Esophagus (tissue), 2 donors: ENCODE data around the gene ATP6V1C2. TPM values are rescaled to one million over a fixed set of nuclear protein-coding genes. Genes with fewer than 3 reads are reported as not detected.

Experiments
- H3K27ac ChIP-seq, 2 donors: one replicate each; pipeline ENCODE4 v1.5.1; 2013; ENCODE audit warnings: low read depth in 2 of 2, mild to moderate bottlenecking in 2 of 2, inconsistent platforms in 1 of 2, low read length in 1 of 2, moderate library complexity in 1 of 2
- H3K27me3 ChIP-seq, 2 donors: one replicate each; pipeline ENCODE4 v1.6.1; 2013; ENCODE audit warnings: low read length in 2 of 2, control low read depth in 1 of 2, mild to moderate bottlenecking in 1 of 2; ENCODE audit not compliant: insufficient read depth in 2 of 2, control insufficient read depth in 1 of 2
- H3K36me3 ChIP-seq, 2 donors: one replicate each; pipeline ENCODE4 v1.6.1; 2013; ENCODE audit warnings: low read length in 1 of 2; ENCODE audit not compliant: control insufficient read depth in 2 of 2, insufficient read depth in 2 of 2
- H3K4me1 ChIP-seq, 2 donors: one replicate each; pipeline ENCODE4 v1.6.1; 2013; ENCODE audit warnings: low read length in 1 of 2; ENCODE audit not compliant: control insufficient read depth in 2 of 2, insufficient read depth in 2 of 2
- H3K4me3 ChIP-seq, 2 donors: one replicate each; pipeline ENCODE4 v1.5.1; 2013; ENCODE audit warnings: low read length in 2 of 2, mild to moderate bottlenecking in 2 of 2, low read depth in 1 of 2, moderate library complexity in 1 of 2
- H3K9me3 ChIP-seq, 2 donors: one replicate each; pipeline ENCODE4 v1.6.1; 2013; ENCODE audit warnings: mild to moderate bottlenecking in 2 of 2, low read depth in 1 of 2, low read length in 1 of 2, moderate library complexity in 1 of 2; ENCODE audit not compliant: control insufficient read depth in 2 of 2, insufficient read depth in 1 of 2
- WGBS, 2 donors: extraction: QIAGEN DNeasy Blood & Tissue Kit; methylation state at CpG; one replicate each; pipeline ENCODE4 v1.1.7; 2013; 5-methylcytosine and 5-hydroxymethylcytosine counted together
- polyA plus RNA-seq, 2 donors: library from polyadenylated mRNA; stranded (reverse); fragments of 200-250 nt; gene quantifications; one replicate each; pipeline ENCODE4 v1.2.3, GENCODE V29; 2013
- donor health status: healthy with polysubstance abuse.
- donor health status: Bipolar disorder and iron deficiency.

ATP6V1C2 gene
- polyA plus RNA-seq, 2 donors = 16.8 to 55.0 TPM

DNA sequence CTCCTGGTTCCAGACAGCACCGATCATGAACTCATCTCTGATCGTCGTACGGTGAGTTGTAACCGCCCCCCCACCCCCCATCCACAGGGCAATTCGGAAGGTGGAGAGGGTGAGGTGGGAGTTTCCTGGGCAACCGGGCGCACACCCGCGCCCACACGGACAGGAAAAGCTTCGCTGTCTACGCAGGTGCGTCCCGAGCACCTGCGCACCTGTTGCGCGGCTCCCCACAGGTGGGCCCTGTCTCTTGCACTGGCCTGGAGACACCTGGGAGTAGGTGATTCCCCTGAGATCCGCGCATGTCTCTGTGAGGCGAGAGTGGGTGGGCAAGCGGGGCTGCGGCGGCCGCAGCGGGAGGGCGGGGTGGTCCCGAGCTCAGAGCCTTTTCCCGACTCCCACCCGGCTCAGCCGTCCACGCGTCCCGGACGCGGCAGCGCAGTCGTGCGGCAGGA, 459 bp upstream of the ATP6V1C2 start:
- 4 to 6% methylated on average over 39 of the region's 39 CpGs for WGBS, 2 donors
- peaks cover 0 to 6% of the 10 kb centered on the region in 2 donors for H3K9me3 ChIP-seq
- H3K4me1 ChIP-seq = peaks cover 2 to 4% of the 10 kb centered on the region in 2 donors
- peak overlapping the region; percentile 55 to 56 for H3K4me3 ChIP-seq
- no peaks in the 10 kb centered on the region for H3K36me3 ChIP-seq
- peaks cover 0 to 5% of the 10 kb centered on the region in 2 donors for H3K27me3 ChIP-seq
- no peak overlapping the region for H3K27ac ChIP-seq

DNA sequence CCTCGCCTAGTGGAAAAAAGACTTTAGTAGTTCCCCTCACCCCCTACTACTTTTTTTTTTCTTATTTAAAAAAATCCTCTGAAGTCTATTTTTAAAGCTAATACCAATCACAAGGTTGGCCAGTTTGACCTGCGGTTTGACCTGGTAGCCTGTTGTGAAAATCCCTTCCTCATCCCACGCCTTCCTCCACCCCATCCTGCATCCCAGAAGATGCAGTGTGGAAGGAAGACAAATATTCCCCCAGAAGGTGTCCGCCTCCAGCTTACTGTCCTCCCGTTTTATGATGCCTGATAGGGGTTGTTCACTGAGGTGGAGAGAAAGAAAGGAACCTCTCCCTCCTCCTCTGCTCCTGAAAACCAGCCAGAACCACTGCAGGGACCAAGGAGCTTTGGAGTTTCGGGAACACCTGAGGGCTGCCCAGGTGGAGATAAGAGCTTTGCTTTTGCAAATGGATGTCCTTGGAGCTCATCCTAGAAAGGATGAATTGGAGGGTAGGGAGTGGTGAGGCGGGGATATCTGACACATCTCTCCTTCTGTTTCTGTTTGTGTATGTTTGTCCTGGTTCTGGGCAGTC, 909 bp downstream of the ATP6V1C2 start:
- no peak overlapping the region for H3K27ac ChIP-seq
- H3K27me3 ChIP-seq = peaks cover 0 to 5% of the 10 kb centered on the region in 2 donors
- H3K4me3 ChIP-seq = peak overlapping the region; percentile 38 to 56
- 18 to 25% methylated on average over 7 of the region's 7 CpGs for WGBS, 2 donors
- peaks cover 0 to 6% of the 10 kb centered on the region in 2 donors for H3K9me3 ChIP-seq
- peaks cover 2 to 4% of the 10 kb centered on the region in 2 donors for H3K4me1 ChIP-seq
- no peaks in the 10 kb centered on the region for H3K36me3 ChIP-seq

DNA sequence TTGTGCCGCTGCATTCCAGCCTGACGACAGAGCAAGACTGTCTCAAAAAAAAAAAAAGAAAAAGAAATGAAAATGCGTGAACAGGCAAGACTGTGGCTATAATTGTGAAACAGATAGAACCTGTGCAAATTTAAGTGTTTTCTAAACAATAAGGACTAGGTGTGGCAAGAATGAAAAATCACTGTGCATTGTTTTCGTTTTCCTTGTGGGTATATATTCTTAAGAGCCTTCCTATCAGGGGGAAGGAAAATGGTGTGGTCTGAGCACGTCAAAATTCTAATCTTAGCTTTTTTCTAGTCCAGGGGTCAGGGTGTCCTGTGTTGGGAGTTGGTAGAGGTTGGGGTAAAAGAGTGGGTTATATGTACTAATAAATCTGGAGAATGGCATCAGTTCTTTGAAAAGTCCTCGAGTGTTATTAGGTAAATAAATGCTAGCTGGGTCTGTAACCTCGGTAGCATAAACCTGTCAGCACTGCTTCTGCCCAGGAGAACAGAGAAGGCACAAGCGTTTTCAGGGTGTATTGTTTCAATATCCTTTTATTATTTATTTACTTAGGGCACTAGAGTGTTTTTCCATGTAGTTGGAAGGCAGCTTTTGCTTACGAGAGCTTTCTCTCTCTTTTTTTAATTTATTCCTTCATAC, 11.6 kb downstream of the ATP6V1C2 start:
- Histone ChIP-seq H3K4me3 (no peak overlapping the region), H3K27me3 (no peaks in the 10 kb centered on the region), H3K4me1 (no peaks in the 10 kb centered on the region), H3K27ac (no peak overlapping the region), H3K36me3 (no peaks in the 10 kb centered on the region), H3K9me3 (no peaks in the 10 kb centered on the region)
- WGBS, 2 donors = 36 to 46% methylated on average over 9 of the region's 9 CpGs

DNA sequence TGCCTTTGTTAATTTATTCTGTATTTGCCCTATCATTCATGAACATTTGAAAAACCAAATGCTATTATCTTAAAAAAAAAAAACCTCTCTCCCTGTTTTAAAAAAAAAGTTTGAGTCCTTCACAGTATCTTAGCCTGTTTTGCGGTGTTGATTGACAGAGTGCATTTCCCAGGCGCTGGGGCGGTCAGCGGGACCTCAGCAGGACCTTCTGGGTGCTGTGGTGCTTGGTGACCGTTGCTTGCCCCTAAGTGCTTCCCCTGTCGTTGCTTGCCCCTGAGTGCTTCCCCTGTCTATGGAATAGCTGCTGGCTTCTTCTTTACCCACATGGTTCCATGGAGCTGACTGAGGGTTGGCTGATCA, 12.1 kb downstream of the ATP6V1C2 start:
- Histone ChIP-seq H3K4me3 (no peak overlapping the region), H3K27me3 (no peaks in the 10 kb centered on the region), H3K9me3 (no peaks in the 10 kb centered on the region), H3K36me3 (no peaks in the 10 kb centered on the region), H3K4me1 (no peaks in the 10 kb centered on the region), H3K27ac (no peak overlapping the region)
- 65 to 68% methylated on average over 6 of the region's 6 CpGs for WGBS, 2 donors

DNA sequence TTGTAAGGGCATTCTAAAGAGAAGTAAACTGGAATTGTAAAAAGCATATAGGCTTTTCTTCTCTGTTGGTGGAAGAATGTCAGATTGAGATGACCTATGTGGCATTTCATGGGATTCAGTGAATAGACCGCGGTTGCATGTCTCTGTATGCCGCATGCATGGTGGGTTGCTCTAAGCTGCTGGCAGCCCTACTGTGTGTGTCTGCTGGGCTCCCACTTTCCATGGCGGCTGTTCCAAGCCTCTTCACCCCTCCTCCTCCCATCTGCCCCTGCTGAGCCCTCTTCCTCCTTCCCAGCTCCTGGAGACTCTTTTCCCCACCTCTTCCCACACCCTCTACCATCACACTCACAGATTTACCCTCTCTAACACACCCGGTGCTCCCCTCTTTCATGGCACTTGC, 12.6 kb downstream of the ATP6V1C2 start:
- Histone ChIP-seq H3K4me3 (no peak overlapping the region), H3K27ac (no peak overlapping the region), H3K9me3 (no peaks in the 10 kb centered on the region), H3K27me3 (no peaks in the 10 kb centered on the region), H3K36me3 (no peaks in the 10 kb centered on the region), H3K4me1 (no peaks in the 10 kb centered on the region)
- 85 to 86% methylated on average over 5 of the region's 5 CpGs for whole genome bisulfite sequencing, 2 donors

DNA sequence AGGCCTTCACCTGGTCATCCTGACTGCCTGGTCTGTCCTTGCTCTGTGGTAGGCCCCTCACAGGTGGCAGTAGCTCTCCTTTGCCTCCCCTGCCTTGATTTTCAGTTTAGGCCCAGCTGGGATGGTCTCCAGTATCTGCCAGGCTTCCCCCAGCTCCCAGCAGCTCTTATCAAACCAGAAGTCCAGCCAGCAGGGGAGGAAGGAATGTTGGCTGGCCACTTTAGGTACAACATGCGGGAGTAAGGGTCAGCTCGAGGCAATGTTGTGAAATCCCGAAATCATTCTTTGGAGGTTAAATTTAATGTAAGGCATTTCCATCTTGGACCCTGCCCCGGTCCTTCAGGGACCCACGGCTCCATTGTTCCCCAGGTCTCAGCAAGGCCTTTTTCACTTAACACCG, 16.8 kb downstream of the ATP6V1C2 start:
- Histone ChIP-seq H3K27ac (no peak overlapping the region), H3K9me3 (no peaks in the 10 kb centered on the region), H3K36me3 (no peaks in the 10 kb centered on the region), H3K27me3 (no peaks in the 10 kb centered on the region), H3K4me3 (no peak overlapping the region), H3K4me1 (no peaks in the 10 kb centered on the region)
- 94 to 95% methylated on average over 6 of the region's 6 CpGs for WGBS, 2 donors

DNA sequence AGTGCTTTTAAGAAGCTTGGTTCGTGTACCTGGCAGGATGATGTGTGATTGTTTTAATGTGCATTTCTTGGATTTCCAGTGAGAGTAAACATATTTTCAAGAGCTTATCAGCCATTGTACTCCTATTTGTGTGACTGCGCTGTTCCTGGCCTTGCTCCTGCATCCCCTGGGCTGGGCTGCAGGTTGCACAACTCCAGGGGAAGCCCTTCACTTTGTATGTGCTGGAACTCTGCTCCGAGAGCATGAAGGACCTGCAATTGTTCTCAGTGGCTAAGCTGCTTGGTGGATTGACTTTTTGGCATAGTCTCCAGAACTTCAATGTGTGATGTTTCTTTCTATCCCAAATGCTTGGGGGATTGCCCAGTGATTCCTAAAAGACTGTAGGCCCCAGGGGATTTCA, 18.8 kb downstream of the ATP6V1C2 start:
- Histone ChIP-seq H3K4me1 (no peaks in the 10 kb centered on the region), H3K4me3 (no peak overlapping the region), H3K36me3 (no peaks in the 10 kb centered on the region), H3K9me3 (no peaks in the 10 kb centered on the region), H3K27me3 (no peaks in the 10 kb centered on the region), H3K27ac (no peak overlapping the region)
- WGBS, 2 donors = 57 to 76% methylated on average over 3 of the region's 3 CpGs

DNA sequence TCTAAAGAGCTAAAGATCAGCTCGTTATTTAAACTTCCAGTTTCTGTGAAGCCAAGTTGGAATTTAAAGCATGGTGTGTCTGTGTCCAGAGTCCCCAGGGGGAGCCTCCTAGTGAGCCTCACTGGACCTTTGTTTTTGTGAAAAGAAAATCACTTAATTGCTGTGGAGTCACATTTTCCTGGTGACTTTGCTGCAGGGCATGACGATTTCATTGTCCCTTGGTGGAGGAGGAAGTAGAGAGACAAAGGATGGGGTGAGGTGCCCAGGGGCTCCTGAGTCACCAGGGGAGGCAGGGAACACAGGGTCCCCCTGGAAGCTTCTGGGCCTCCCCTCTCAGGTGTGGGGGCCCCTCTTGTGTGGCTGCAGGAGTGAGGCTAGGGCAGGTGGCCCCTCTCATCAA, 19.7 kb downstream of the ATP6V1C2 start:
- Histone ChIP-seq H3K4me1 (no peaks in the 10 kb centered on the region), H3K27me3 (no peaks in the 10 kb centered on the region), H3K4me3 (no peak overlapping the region), H3K27ac (no peak overlapping the region), H3K36me3 (no peaks in the 10 kb centered on the region), H3K9me3 (no peaks in the 10 kb centered on the region)
- 58 to 61% methylated on average over 2 of the region's 2 CpGs for WGBS, 2 donors

DNA sequence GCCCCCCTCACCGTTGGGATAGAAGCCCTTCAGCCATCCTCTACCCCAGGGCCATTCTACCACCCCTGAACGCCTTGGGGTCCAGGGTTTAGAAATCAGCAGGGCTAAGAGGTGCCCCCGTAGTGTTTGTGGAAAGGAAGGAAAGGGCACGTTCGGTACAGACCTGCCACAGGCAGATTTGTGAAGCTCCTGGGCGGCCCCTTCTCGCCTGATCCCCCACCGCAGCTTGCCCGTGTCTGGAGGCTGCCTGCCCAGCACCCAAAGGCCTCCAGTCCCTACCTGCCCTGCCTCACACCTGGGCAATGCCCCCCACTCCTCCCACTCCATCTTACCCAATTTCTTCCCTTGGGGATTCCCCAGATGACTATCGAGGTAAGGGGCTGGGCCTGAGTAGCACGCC, 21.2 kb downstream of the ATP6V1C2 start:
- WGBS, 2 donors = 72 to 78% methylated on average over 11 of the region's 11 CpGs
- no peak overlapping the region for H3K27ac ChIP-seq
- no peaks in the 10 kb centered on the region for H3K27me3 ChIP-seq
- H3K4me3 ChIP-seq = no peak overlapping the region
- H3K4me1 ChIP-seq = no peaks in the 10 kb centered on the region
- no peaks in the 10 kb centered on the region for H3K9me3 ChIP-seq
- H3K36me3 ChIP-seq = no peaks in the 10 kb centered on the region

DNA sequence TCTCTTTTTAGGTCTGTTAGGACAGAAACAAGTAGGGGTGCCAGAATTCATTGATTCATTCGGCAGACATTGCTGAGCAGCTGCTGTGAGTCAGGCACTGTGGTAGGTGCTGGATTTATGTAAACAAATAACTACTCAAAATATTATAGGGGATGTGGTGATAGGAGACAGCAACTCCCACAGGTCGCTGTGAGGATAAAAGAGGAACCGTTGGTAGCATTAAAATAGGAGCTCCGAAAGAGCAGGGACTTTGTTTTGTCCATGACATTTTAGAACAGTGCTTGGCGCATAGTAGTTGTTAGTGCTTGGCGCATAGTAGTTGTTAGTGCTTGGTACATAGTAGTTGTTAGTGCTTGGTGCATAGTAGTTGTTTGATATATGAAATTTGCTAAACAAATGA, 29.2 kb downstream of the ATP6V1C2 start:
- Histone ChIP-seq H3K4me3 (no peak overlapping the region), H3K9me3 (no peaks in the 10 kb centered on the region), H3K4me1 (peaks cover 0 to 2% of the 10 kb centered on the region in 2 donors), H3K27ac (no peak overlapping the region), H3K27me3 (no peaks in the 10 kb centered on the region), H3K36me3 (no peaks in the 10 kb centered on the region)
- WGBS, 2 donors = 82 to 83% methylated on average over 6 of the region's 6 CpGs
